ENCODE data around the gene PLD6.

DNA sequence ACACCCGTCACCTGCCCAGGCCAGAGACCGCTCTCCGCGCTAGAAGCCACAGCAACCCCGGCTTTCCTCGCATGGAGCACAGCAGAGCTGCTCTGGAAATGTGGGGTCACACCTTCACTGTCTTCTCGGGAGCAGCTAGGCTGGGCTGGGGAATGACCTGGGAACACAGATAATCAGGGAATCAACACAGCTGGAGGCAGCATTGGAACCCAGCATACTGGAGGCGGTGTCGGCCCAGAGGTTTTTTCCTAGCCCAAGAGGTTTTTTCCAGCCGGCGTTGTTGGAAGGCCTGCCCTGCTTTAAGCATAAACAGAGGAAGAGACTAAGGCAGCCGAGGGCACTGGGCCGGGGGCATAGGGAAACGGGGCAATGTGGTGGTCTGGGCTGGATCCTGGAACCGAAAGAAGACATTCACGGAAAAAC is 791 bp upstream of the PLD6 start:
- TF ChIP-seq CTCF (IDR thresholded peaks at IDR 0.05) (no peak), POLR2AphosphoS5 (IDR thresholded peaks at IDR 0.05) (peak; percentile 31), POLR2A (IDR thresholded peaks at IDR 0.05) (peak; percentile 14)

All from prostate gland (tissue), 2 donors.